Measurements from ENCODE around the gene ZNF275. TPM values are rescaled to one million over a fixed set of nuclear protein-coding genes. Genes with fewer than 3 reads are reported as not detected.
"Not testable (repeated sequence)": the region's sequence is repeated elsewhere in the genome, so short reads cannot be mapped to it uniquely, and the experiment has no call there.

Gene ZNF275
- total and polyA plus RNA-seq, 2 of the 4 experiments (the other 2 are of a cell fraction): 6.6 to 9.7 TPM

GRCh38 chrX:153285678-153286077, 48.3 kb upstream of the ZNF275 start:
- H3K18ac ChIP-seq (ENCODE audit: low read depth, low read length); dilution Hi-C loops (cut with HindIII; ENCODE audit: low sequenced_read_pairs, unreplicated experiment); H3K9me3 ChIP-seq (ENCODE audit: control insufficient read depth, insufficient read depth, low read length); H3K23ac ChIP-seq (ENCODE audit: low read depth, low read length); H2BK20ac ChIP-seq (ENCODE audit: low read depth, low read length); H3K4me1 ChIP-seq (ENCODE audit: control insufficient read depth, insufficient read depth, low read length); H4K5ac ChIP-seq (ENCODE audit: low read depth, low read length); H2AK5ac ChIP-seq (ENCODE audit: low read depth, low read length); H4K91ac ChIP-seq (ENCODE audit: insufficient read depth, low read depth, low read length); H2AK9ac ChIP-seq (replicated peaks; ENCODE audit: low read depth, low read length, poor library complexity); POLR2A ChIA-PET (ENCODE audit: unreplicated experiment); H3K4me3 ChIP-seq (ENCODE audit: insufficient read depth, low read depth, low read length); H3K36me3 ChIP-seq (ENCODE audit: control insufficient read depth, insufficient read depth, low read length); CTCF ChIA-PET; H2AFZ ChIP-seq (replicated peaks; ENCODE audit: low read length, poor library complexity); H3K9ac ChIP-seq (ENCODE audit: low read depth, low read length); H3K79me1 ChIP-seq (ENCODE audit: low read depth in 1 of 2, low read length in 2 of 2); H4K20me1 ChIP-seq (ENCODE audit: insufficient read depth, low read length); H2BK15ac ChIP-seq (ENCODE audit: low read depth, low read length); BruUV-seq (replicated peaks); H3K9me1 ChIP-seq (ENCODE audit: insufficient read depth, low read length); H3K56ac ChIP-seq (ENCODE audit: extremely low read depth, insufficient read depth, low read length); H2BK120ac ChIP-seq (ENCODE audit: low read depth, low read length); H2BK5ac ChIP-seq (ENCODE audit: low read depth, low read length, poor library complexity, severe bottlenecking); H3K4ac ChIP-seq (ENCODE audit: low read depth, low read length); in situ Hi-C loops (cut with MboI; ENCODE audit: low sequenced_read_pairs); H4K8ac ChIP-seq (ENCODE audit: low read depth in 2 of 2, low read length in 2 of 2); intact Hi-C loops (cut with micrococcal nuclease); H3K27me3 ChIP-seq (ENCODE audit: control insufficient read depth, insufficient read depth, low read length); H3K14ac ChIP-seq (replicated peaks; ENCODE audit: low read depth, low read length); ATAC-seq (ENCODE audit: low read depth); H3K4me2 ChIP-seq (ENCODE audit: low read depth, low read length); H3K27ac ChIP-seq (ENCODE audit: insufficient read depth, low read length); DNase-seq: not testable (repeated sequence)
- no CpG with 5 or more reads among the region's 8 CpGs for WGBS, 2 experiments (ENCODE audit: extremely low coverage in 2 of 2, insufficient read length in 1 of 2)

GRCh38 chrX:153288807-153289206, 45.1 kb upstream of the ZNF275 start:
- H3K9me3 ChIP-seq (ENCODE audit: control insufficient read depth, insufficient read depth, low read length); H3K9ac ChIP-seq (ENCODE audit: low read depth, low read length); H3K9me1 ChIP-seq (ENCODE audit: insufficient read depth, low read length); H3K79me1 ChIP-seq (ENCODE audit: low read depth in 1 of 2, low read length in 2 of 2); H4K91ac ChIP-seq (ENCODE audit: insufficient read depth, low read depth, low read length); ATAC-seq (ENCODE audit: low read depth); H2AFZ ChIP-seq (replicated peaks; ENCODE audit: low read length, poor library complexity); CTCF ChIA-PET; H4K8ac ChIP-seq (ENCODE audit: low read depth in 2 of 2, low read length in 2 of 2); H3K4me3 ChIP-seq (ENCODE audit: insufficient read depth, low read depth, low read length); H3K27me3 ChIP-seq (ENCODE audit: control insufficient read depth, insufficient read depth, low read length); H2AK9ac ChIP-seq (replicated peaks; ENCODE audit: low read depth, low read length, poor library complexity); H4K5ac ChIP-seq (ENCODE audit: low read depth, low read length); H3K4me2 ChIP-seq (ENCODE audit: low read depth, low read length); DNase-seq; H3K4ac ChIP-seq (ENCODE audit: low read depth, low read length); H3K56ac ChIP-seq (ENCODE audit: extremely low read depth, insufficient read depth, low read length); H2BK15ac ChIP-seq (ENCODE audit: low read depth, low read length); H2BK120ac ChIP-seq (ENCODE audit: low read depth, low read length); H3K23ac ChIP-seq (ENCODE audit: low read depth, low read length); H2AK5ac ChIP-seq (ENCODE audit: low read depth, low read length); H3K4me1 ChIP-seq (ENCODE audit: control insufficient read depth, insufficient read depth, low read length); in situ Hi-C loops (cut with MboI; ENCODE audit: low sequenced_read_pairs); BruUV-seq (replicated peaks); H3K36me3 ChIP-seq (ENCODE audit: control insufficient read depth, insufficient read depth, low read length); POLR2A ChIA-PET (ENCODE audit: unreplicated experiment); H3K27ac ChIP-seq (ENCODE audit: insufficient read depth, low read length); H3K14ac ChIP-seq (replicated peaks; ENCODE audit: low read depth, low read length); H4K20me1 ChIP-seq (ENCODE audit: insufficient read depth, low read length); H2BK20ac ChIP-seq (ENCODE audit: low read depth, low read length); intact Hi-C loops (cut with micrococcal nuclease); H2BK5ac ChIP-seq (ENCODE audit: low read depth, low read length, poor library complexity, severe bottlenecking); H3K18ac ChIP-seq (ENCODE audit: low read depth, low read length); dilution Hi-C loops (cut with HindIII; ENCODE audit: low sequenced_read_pairs, unreplicated experiment): not testable (repeated sequence)
- no CpG with 5 or more reads among the region's 2 CpGs for WGBS, 2 experiments (ENCODE audit: extremely low coverage in 2 of 2, insufficient read length in 1 of 2)
